GM12801 (cell line): Measurements from ENCODE around the gene BTBD18.

Experiments used
- TF ChIP-seq, protein P1 (sequence below): IDR thresholded peaks from one replicate; pipeline ENCODE4 v1.5.1; 2011; ENCODE audit warnings: control low read depth; ENCODE audit not compliant: insufficient read length; ENCODE audit errors: extremely low read depth

Gene BTBD18

GRCh38 chr11:57751676-57752253 is at the start of gene BTBD18:
Gene BTBD18, minus strand, starts transcription at chr11:57751819. Its CDS starts 631 bp downstream, at chr11:57751188.
- TF ChIP-seq, protein P1, sequence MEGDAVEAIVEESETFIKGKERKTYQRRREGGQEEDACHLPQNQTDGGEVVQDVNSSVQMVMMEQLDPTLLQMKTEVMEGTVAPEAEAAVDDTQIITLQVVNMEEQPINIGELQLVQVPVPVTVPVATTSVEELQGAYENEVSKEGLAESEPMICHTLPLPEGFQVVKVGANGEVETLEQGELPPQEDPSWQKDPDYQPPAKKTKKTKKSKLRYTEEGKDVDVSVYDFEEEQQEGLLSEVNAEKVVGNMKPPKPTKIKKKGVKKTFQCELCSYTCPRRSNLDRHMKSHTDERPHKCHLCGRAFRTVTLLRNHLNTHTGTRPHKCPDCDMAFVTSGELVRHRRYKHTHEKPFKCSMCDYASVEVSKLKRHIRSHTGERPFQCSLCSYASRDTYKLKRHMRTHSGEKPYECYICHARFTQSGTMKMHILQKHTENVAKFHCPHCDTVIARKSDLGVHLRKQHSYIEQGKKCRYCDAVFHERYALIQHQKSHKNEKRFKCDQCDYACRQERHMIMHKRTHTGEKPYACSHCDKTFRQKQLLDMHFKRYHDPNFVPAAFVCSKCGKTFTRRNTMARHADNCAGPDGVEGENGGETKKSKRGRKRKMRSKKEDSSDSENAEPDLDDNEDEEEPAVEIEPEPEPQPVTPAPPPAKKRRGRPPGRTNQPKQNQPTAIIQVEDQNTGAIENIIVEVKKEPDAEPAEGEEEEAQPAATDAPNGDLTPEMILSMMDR, result no peak

GRCh38 chr11:57801183-57801485 is 49.5 kb upstream of the BTBD18 start:
- TF ChIP-seq, protein P1, result no peak

- TF ChIP-seq, protein P1, result peak; percentile 39
Observed at GRCh38 chr11:57800444-57801182, 49.0 kb upstream of the BTBD18 start.

DNA sequence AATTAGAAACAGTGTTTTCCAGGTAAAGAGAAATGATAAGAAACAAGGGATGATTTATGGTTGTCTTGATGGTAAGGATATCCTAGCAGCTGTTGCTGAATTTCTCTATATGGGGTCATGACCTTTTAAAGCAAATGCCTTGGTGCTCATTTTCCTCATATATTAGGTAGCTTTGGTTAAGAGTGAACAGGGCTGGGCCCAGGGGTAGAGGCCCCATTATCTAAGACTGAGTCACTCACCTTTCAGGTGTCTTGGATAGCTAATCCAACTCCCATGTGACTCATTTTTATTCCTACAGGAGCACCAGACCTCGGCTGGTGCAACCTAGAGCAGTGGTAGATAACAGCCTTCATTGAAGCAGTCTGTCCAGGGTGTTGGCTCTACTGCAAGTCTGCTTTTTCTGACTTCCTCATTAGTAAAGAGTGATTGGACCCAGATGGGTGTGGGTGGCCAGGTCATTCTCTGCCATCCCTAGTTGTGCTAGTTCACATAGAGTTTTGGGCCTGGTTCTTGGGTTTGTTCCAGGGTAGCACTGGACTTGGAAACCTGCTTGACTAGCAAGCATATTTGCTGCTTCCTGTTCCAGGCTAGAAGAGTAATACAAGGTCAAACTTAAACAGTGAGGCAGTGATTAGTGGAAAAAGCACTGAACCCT is 47.4 kb upstream of the BTBD18 start:
- TF ChIP-seq, protein P1, result no peak

GRCh38 chr11:57793351-57794115 is 41.9 kb upstream of the BTBD18 start:
- TF ChIP-seq, protein P1, result no peak

GRCh38 chr11:57792870-57793269 is 41.3 kb upstream of the BTBD18 start:
- TF ChIP-seq, protein P1, result no peak

DNA sequence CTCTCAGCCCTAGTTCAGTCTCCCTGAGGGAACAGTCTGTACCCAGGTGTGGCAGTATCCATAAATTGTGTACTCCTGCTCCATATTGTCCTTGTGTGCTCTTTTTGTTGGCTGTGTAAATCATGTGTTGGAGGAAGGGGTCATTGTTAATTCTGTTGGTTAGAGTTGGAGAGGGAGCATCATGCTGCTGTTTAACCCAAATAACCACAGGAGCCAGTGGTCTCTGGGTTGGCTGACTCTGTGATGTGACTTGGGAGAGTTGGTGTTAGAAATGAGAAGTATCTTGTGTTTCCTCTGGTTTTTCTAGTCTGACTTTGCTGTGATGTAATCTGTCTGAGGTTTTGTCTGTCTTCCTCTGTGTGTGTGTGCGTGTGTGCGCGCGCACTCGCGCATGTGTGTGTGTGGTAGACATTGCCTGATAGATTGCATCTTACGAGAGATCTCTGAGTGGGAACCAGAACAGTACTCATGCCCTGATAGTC is 40.5 kb upstream of the BTBD18 start:
- TF ChIP-seq, protein P1, result no peak
